HPDE6-E6E7 (cell line): ENCODE results near the gene RCL1.
A peak's percentile ranks its signal among the peaks of the same experiment; 100 is the strongest.

ENCODE experiments used
- DNase-seq: peaks from one replicate; pipeline ENCODE4 v3.0.0; 2011; ENCODE audit warnings: missing footprints; ENCODE audit errors: extremely low spot score

The RCL1 gene

DNA sequence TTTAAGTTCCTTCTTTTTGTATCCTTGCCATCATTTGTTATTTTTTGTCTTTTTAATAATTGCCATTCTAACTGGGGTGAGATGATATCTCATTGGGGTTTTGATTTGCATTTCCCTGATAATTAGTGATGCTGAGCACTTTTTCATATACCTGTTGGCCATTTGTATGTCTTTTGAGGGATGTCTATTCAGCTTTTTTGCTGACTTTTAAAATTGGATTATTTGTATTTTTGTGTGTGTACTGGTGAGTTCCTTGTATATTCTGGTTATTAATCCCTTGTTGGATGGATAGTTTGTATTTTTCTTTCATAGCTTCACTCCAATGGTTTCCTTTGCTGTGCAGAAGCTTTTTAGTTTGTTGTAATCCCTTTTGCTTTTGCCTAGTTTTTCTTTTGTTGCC, 19.1 kb downstream of the RCL1 start:
- DNase-seq: no peak

DNA sequence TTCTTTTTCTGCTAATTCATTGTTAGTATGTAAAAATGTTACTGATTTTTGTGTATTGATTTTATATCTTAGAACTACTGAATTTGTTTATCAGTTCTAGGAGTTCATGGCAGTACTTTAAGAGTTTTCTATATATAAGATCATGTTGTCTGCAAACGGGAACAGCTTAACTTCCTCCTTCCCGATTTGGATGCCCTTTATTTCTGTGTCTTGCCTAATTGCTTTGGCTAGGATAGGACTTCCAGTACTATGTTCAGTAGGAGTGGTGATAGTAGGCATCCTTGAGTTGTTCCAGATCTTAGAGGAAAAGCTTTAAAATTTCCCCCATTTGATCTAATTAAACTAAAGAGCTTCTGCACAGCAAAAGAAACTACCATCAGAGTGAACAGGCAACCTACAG, 20.1 kb downstream of the RCL1 start:
- no peak for DNase-seq

DNA sequence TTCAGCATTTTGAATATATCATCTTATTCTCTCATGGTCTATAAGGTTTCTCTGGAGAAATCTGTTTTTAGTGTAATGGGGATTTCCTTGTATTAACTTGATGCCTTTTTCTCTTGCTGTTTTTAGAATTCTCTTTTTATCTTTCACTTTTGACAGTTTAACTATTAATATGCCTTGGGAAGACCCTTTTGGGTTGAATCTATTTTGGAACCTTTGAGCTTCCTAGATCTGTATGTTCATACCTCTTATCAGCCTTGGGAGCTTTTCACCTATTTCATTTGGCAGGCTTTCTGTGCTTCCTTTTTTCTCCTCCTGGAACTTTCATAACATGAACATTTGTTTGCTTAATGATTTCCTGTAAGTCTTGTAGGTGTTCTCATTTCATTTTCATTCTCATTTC, 22.2 kb downstream of the RCL1 start:
- no peak for DNase-seq

DNA sequence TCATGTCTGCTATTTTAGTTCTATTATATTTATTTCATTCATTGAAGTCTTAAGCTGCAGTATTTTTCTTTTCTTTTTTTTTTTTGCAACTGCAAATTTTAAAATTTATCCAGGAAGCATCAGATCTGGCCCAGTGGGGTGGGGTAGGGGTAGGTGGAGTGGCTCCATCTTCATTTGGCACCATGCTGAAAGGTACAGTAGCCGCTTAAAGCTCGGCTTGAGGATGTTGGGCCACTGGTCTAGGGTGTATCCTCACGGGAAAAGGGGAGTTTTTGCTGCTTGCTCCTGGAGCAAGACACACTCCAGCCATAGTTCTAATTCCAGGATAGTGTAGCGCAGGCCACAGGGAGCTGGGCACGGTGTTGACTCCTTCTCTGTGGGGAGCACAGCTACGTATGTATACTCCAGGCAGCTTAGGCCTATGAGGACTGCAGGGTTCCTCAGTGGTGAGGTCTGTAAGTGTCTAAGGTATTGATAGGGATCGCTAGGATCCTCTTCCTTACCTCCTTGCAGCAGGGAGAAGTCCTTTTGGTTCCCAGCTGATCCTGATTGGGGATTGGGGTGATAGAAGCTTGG, 22.7 kb downstream of the RCL1 start:
- DNase-seq: no peak

DNA sequence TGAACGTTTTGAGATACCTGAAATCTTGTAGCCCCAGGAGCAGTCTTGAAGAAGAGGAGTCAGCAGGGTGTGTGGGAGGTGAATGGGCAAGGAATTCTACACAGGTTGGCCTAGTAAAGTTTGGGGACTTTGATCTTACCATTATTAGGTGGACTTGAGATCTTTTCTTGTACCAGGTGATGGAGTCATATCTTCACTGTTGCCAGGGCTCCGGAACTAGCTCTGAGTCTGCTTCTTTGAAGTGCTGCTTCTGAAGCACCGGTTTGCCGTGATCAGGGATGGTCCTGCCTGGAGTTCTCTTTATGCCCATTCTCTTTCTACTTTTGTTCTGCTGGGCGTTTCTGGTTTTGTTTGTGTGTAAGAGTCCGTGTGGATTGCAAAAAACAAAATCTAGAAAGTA, 27.4 kb downstream of the RCL1 start:
- no peak for DNase-seq

DNA sequence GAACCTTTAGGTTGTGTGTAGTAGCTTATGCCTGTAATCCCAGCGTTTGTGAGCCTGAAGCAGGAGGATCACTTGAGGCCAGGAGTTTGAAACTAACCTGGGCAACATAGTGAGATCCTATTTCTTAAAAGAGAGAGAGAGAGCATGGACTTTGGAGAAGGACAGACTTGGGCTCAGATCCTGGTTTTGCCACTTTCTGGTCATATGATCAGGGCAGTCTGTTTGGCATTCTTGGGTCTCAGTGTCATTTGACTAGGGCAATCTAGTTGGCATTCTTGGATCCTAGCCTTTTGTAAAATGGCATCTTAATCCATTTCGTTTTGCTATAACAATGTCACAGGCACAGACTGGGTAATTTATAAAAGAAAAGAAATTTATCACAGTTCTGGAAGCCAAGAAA, 28.4 kb downstream of the RCL1 start:
- DNase-seq: no peak

DNA sequence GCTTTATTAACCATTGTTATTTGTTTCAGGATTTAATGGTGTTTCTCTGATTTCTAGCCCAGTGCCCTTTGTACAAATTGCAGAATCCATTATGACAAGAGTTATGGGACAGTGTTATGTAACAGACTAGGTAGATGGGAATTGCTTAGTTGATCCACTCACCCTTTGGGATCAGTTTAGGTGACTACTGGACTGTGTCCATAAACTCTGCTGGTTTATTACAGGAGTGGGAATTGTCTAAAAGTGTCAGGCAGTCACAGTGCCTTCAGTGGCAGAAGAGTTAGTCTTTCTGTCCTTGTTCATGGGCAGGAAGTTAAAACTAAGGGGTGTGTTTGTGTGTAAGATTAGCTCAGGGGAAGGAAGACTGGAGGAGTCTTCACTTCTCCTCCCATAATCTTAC, 29.3 kb downstream of the RCL1 start:
- no peak for DNase-seq

DNA sequence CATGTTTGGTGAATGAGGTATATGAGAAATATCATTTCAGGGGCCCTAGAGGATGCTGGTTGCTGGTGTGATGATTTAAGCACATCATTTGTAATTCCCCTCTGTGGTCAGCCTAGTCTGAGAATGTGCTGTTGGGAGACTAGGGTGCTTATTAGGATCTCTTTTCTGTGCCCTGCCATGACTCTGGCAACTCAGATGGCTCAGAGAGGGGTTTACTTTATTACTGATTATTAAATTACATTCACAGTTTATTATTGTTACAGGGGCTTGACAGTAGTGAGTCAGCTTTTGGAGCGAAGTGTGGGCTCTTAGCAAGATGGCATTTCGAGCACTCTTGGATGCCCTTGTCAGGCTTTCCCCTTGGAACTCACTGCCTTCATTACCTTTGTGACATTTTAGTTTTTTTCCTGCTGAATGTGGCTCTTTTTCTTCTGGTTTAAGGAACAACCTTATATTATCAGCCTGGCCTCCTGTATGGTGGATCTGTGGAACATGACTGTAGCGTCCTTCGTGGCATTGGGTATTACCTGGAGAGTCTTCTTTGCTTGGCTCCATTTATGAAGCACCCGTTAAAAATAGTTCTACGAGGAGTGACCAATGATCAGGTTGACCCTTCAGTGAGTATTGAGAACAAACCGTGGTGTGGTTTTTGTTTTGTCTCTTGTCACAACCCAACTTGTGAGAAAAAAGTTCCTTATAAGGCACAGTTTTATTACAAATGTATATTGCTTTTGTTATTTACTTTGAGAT, 33.8 kb downstream of the RCL1 start:
- DNase-seq: no peak

DNA sequence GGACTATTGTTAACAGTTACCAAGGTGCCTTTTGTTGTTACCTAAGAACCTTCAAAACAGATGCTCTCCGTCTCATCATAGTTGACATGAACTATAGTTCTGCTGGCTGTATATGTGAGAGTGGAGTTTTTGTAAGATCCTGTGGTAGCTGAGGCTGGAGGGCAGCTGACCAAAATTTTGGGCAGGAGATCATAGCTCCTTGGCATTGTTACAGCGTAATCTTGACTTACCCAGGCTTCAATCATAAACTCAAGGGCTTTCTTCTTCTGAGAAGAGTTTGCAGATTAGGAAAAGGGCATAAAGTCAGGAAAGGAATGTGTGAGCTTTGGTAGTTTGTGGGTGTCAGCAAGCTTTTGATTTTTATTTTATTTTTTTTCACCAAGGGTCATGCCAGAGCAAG, 34.5 kb downstream of the RCL1 start:
- DNase-seq: no peak

DNA sequence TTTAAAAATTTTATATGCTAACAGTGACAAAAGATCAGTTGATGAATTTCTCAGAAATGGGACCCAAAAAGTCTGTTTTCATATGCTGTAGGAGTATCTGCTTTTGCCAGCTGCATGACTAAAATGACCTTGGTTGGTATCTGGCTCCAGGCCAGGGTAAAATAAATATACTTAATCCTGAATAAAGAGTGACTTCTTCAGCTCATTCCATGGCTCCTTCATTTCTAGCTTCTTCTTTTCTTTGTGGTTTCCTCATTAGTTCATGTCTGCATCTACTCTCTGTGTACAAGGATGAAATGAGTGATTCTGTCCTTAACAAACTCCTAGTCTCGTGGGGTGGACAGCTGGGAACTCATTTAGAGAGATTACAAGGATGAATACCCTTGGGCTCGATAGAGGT, 36.0 kb downstream of the RCL1 start:
- no peak for DNase-seq

DNA sequence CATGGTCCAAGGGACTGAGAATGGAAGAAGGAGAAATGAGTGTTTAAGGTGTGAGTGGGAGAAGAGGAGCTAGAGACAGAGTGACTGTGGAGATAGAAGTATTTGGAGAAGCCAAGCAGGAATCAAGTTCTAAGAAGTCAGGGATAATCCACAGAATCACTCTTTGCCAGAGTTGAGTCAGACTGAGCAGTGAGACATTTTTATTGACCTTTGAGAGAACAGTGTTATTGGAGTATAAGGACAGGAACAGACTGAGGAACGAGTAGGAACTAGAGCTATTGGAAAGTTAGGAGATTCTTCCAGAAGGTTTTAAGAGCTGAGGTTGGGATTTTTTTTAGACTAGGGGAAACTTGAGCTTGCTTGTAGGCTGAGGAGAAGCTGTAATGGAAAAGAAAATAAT, 37.2 kb downstream of the RCL1 start:
- DNase-seq: no peak

DNA sequence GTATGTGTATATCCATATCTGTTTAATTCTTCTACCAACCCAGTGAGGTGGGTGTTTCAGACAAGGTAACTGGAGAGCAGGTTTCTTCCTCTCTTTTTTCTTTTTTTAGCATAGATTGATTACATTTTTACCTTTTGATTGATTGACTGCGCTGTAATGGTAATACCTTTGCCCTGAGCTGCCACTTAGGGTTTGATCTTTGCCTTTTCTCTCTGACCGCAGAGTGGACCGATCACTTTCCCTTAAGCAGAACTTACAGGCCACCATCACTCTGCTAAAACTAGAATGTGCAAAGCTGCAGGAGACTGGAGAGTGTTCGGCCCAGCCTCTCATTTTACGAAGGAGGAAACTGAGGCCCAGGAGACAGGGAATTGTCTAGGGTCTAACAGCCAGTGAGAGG, 38.0 kb downstream of the RCL1 start:
- no peak for DNase-seq

DNA sequence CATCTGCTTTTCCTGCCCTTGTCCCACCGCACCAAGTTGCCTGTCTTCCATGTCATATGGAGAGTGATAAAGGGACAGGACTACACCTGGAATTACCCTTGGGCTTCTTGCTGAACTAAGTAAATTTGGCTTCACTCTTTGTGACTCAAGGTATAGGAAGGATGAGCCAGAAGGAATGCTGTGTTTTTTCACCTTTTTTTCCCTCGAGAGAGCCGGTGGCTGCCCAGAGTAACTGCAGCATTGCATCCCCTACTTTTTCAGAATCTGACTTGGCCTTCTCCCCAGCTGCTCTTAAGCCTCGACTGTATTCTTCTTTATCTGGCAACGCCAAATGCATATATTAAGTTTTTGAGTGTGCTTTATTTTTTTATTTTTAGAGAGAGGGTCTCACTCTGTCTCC, 38.4 kb downstream of the RCL1 start:
- DNase-seq: no peak

DNA sequence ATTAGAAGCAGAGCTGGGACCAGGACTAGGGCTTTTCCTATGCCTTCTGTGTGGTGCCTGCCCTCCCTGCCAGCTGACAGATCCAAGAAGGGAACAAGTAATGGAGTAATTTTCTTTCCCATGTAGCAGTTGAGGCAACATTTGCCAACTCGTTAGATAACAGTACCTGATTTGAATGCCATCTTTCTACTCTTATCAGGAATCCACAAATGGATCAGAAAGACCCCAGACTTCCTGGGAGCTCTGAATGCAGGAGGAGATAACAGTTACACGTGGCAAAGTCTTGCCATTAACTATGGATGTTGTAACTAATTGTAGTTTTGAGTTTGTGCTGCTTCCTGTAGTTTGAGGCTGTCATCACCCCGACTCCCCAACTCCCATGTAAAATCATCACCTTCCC, 39.2 kb downstream of the RCL1 start:
- DNase-seq: no peak

DNA sequence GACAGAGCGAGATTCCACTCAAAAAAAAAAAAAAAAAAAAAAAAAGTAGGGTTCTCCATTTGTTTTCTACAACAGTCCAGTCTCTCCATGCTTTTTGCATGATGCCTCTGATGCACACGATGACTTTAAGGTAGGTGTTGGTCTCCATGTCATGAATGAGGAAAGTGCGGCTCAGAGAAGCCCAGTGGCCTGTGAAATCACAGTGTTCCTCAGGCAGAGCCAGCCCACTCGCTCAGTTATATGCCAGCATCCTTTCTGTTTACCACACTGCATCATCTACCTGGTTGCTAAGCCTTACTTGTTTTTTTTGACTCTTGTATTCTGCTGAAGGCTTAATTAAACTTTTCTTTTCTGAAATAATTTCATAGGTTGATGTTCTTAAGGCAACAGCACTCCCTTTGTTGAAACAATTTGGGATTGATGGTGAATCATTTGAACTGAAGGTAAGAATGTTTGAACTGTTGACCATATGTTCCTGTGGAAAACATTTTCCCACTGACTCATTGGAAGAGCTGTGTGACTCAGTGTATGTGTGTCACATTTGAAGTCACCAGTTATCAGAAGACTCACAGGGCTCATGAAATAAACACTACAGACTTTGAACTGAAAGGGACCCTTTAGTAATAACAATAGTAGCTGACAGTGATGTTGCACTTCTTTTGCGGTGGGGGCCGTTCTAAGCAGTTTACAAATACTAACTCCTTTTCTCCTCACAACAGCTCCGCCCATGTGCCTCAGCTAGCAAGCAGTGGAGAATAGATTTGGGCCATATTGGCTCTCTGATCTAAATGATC, 40.2 kb downstream of the RCL1 start:
- peak; percentile 71 for DNase-seq

DNA sequence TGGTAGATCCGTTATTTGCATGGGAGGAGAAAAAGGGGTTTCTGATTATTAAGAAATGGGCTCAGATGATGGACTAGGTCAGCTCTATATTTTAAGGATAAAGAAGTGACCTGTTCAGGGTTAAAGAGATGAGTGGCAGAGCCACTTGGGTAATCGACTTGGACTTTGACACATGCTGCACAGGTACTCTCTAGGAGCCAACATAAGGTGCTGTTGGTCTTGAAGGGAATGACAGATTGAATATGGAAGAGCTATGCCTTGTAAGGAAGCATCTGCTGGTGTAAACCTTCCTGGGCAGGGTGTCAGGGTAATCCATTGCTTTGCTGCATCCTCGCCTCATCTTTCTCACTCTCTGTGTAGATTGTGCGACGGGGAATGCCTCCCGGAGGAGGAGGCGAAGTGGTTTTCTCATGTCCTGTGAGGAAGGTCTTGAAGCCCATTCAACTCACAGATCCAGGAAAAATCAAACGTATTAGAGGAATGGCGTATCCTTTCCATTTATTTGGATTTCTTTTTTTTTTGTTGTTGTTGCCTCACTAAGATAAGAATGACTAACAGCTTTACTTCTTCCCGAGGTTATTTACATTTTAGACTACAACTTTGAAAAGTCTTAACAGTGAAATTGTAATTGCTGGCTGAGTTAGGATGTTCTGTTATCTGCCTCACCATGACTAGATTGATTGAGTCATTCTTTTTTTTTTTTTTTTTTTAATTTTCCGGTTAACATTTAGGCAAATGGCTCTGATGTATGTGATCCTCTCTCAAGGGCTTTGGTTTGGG, 41.2 kb downstream of the RCL1 start:
- DNase-seq: no peak

DNA sequence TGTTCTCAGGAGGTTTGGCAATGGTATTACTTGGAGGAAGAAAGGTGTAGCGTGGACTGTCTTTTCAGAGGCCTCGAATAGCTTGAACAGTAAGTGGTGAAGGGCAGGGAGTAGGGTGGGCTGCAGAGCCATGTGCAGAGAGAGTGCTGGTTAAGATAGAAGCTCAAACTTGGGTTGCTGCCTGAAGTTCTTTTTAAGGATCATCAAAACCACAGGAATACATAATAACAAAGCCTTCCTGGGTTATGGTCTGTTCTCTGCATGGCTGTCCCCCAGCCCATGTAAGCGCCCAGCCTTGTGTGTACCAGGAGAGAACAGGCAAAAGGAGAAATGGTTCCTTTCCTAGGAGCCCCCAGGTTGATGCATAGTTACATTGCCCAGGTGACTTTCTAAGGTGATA, 43.9 kb downstream of the RCL1 start:
- no peak for DNase-seq

DNA sequence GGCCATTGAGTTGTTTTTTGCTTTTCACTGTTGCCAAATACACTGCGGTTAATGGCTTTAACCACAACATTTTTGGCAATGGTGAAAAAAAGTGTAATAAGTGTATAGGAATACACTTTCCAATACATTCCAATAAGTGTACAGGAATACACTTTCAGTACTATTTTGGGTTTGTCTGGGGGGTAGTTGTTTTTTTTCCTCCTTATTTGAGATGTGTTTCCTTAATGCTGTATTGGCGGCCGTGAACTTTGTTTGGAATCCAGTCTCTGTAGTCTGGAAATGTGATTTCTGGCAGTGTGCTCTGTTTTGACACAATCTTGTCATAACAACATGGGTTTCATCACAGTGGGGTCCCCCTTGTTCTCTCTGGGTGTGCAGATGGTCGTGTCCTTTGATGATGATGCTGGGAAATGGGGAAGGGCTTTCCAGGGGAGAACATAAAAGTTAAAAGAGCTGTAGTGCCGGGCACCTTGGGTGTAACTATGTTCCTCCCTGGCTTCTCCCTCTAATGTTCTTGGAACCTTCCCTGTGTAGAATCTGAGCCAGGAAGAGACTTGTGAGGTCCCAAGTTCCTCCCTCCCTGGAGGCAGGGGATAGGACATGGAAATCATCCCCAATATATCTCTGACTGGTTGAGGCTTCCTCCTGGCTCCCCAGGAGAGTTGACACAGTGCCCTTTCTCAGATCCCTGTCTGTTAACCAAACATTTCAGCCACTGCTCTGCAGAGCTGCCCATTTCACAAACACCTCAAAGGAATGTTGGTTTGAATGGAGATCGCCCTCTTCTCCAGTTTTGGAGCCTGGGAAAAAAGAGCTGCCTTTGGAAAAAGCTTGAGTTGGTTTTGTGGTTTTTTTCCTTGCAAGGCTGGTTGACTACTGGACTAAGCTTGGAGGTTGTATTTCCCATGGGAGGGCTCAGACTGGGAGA, 44.8 kb downstream of the RCL1 start:
- DNase-seq: no peak

DNA sequence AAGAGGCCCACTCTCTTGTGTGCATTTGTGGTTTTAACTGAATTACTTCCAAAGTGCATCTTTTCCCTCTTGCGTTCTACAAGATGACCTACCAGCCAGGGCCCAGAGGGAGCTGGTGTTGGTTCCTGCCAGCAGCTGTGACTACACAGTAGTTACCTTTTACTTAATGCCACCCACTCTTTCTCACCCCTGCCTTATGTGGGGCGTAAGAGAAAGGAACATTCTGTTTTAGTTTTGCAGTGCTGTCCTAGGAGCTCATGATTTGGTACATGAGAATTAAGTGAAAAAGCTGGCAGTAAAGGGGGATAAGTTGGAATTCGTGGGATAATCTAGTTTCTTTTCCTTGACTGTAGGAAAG, 45.4 kb downstream of the RCL1 start:
- DNase-seq: no peak

DNA sequence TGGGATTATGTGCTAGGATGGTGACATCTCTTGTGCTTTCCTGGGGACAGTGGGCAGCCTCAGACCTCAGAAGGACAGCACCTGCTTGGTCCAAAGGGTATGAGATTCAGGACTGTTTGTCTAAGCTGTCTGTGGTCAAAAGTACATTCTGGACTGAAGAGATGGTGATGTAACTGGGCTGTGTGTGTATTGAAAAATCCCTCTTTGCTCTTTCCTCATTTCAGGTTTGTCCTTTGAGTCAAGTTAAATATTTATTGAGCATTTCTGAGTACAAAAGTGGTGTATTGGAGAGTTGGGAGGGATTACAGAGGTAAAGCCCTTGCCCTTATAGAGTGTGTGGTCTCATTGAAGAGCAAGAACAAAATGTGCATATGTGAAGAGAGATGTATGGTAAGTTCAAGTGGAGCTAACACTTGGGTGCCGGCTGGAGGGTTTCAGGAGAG, 46.7 kb downstream of the RCL1 start:
- DNase-seq: no peak

DNA sequence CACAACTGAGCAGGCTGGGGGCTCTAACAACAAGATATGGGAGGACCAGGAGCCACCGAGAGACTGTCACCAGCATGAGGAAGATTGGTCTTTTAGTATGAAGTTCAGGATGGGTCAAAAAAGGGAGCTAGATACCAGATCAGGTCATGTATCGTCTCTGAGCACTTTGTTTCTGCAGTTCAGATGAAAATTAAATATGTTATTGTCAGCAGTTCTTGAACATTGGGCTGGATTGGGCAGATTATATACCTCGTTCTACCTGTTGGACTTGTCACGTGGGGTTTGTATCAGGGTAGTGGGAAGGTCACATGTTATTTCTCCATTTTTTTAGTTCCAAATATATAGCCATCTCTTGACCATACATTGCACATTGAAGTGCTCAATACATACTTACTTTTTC, 47.3 kb downstream of the RCL1 start:
- no peak for DNase-seq
